ENCODE data around the gene GSDME.

The GSDME gene

DNA sequence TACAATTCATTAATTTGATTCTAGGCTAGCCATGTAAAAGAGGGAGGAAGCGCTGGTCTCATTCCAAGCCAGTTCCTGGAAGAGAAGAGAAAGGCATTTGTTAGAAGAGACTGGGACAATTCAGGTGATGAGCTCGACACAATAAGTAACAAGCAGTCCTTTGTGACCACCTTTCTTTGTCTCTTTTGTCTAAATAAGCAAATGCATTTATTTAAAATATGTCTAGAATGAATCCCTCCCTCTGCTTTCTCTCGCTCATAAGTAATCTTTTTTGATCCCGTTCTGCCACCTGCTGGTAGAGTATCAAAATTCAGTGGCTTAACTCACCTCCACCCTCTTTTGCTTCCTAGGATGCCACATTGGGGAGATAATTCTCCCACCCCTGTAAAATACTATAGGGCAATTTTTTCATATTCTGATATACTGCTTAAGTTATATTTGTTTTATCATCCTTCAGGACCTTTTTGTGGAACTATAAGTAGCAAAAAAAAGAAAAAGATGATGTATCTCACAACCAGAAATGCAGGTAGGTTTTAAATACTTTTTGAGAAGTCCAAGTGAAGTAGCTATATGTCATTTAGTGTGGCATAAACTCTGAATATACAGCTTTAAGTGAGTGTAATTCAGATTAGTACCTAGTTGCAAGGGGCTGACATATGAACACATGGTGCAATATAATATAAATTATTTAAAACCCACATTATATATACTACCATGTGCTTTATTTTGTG, 91.5 kb downstream of the GSDME start:
- Histone ChIP-seq H3K4me2 (ENCODE audit: low read length, poor library complexity, severe bottlenecking) (no peak overlapping the region), H3K9ac (ENCODE audit: low read length) (no peak overlapping the region), H3K4me3 (ENCODE audit: insufficient read depth in 1 of 2, low read depth in 1 of 2, low read length in 2 of 2) (no peak overlapping the region), H3K79me1 (replicated peaks; ENCODE audit: low read length, poor library complexity, severe bottlenecking) (no peaks in the 10 kb centered on the region), H3K4me1 (ENCODE audit: control insufficient read depth, insufficient read depth, low read depth, low read length) (no peaks in the 10 kb centered on the region), H2AK5ac (ENCODE audit: low read length, severe bottlenecking) (no peak overlapping the region), H2BK12ac (ENCODE audit: low read length in 2 of 2) (no peak overlapping the region), H2BK5ac (ENCODE audit: low read depth, low read length, poor library complexity, severe bottlenecking) (no peak overlapping the region), H2AFZ (ENCODE audit: low read depth, low read length) (no peak overlapping the region), H3K27me3 (ENCODE audit: control insufficient read depth in 1 of 2, insufficient read depth in 1 of 2, low read length in 2 of 2) (no peaks in the 10 kb centered on the region), H2BK120ac (ENCODE audit: low read depth, low read length) (no peak overlapping the region), H3K18ac (ENCODE audit: low read depth in 1 of 2, low read length in 2 of 2) (no peak overlapping the region), H4K8ac (ENCODE audit: low read length) (no peak overlapping the region), H3K4ac (ENCODE audit: low read depth in 1 of 2, low read length in 2 of 2) (no peak overlapping the region), H3K9me3 (ENCODE audit: control insufficient read depth, low read length) (no peaks in the 10 kb centered on the region), H2BK15ac (ENCODE audit: low read depth, poor library complexity, severe bottlenecking) (no peak overlapping the region), H3K23ac (ENCODE audit: low read length in 2 of 2) (no peak overlapping the region), H4K91ac (ENCODE audit: low read length) (no peak overlapping the region), H3K36me3 (ENCODE audit: control insufficient read depth in 1 of 2, insufficient read depth in 2 of 2, low read depth in 1 of 2, low read length in 2 of 2) (no peaks in the 10 kb centered on the region), H3K27ac (ENCODE audit: low read length, poor library complexity, severe bottlenecking) (no peak overlapping the region), H3K14ac (ENCODE audit: low read length in 2 of 2) (no peak overlapping the region)
- WGBS: 29% methylated on average over 4 of the region's 4 CpGs
- DNase-seq: peak; percentile 64

DNA sequence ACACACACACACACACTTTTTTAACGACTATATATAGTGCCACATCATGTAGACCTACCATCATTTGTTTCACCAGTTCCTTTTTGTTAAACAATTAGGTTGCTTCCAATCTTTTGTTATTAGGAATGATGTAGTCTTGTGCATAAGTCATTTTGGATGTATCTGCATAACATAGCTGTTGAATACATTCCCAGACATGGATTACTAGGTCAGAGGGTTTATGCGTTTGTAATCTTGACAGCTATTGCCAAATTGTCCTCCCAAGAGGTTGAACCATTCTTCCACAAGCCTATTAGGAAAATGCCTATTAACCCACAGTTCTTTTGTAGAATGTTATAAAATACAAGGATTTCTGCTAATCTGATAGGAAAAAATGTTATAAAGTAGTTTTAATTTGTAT, 96.7 kb downstream of the GSDME start:
- no peaks in the 10 kb centered on the region for H3K36me3 ChIP-seq (ENCODE audit: control insufficient read depth in 1 of 2, insufficient read depth in 2 of 2, low read depth in 1 of 2, low read length in 2 of 2)
- H2BK12ac ChIP-seq (ENCODE audit: low read length in 2 of 2): no peak overlapping the region
- H3K4me2 ChIP-seq (ENCODE audit: low read length, poor library complexity, severe bottlenecking): no peak overlapping the region
- no peaks in the 10 kb centered on the region for H3K27me3 ChIP-seq (ENCODE audit: control insufficient read depth in 1 of 2, insufficient read depth in 1 of 2, low read length in 2 of 2)
- no peak overlapping the region for H3K18ac ChIP-seq (ENCODE audit: low read depth in 1 of 2, low read length in 2 of 2)
- no peak overlapping the region for H2BK120ac ChIP-seq (ENCODE audit: low read depth, low read length)
- H3K9me3 ChIP-seq (ENCODE audit: control insufficient read depth, low read length): no peaks in the 10 kb centered on the region
- DNase-seq: no peak
- no peak overlapping the region for H2BK5ac ChIP-seq (ENCODE audit: low read depth, low read length, poor library complexity, severe bottlenecking)
- H2AFZ ChIP-seq (ENCODE audit: low read depth, low read length): no peak overlapping the region
- no peaks in the 10 kb centered on the region for H3K4me1 ChIP-seq (ENCODE audit: control insufficient read depth, insufficient read depth, low read depth, low read length)
- 100% methylated on average over 1 of the region's 2 CpGs for WGBS
- H2BK15ac ChIP-seq (ENCODE audit: low read depth, poor library complexity, severe bottlenecking): no peak overlapping the region
- no peak overlapping the region for H3K23ac ChIP-seq (ENCODE audit: low read length in 2 of 2)
- H3K4ac ChIP-seq (ENCODE audit: low read depth in 1 of 2, low read length in 2 of 2): no peak overlapping the region
- H3K27ac ChIP-seq (ENCODE audit: low read length, poor library complexity, severe bottlenecking): no peak overlapping the region
- H4K8ac ChIP-seq (ENCODE audit: low read length): no peak overlapping the region
- H4K91ac ChIP-seq (ENCODE audit: low read length): no peak overlapping the region
- H2AK5ac ChIP-seq (ENCODE audit: low read length, severe bottlenecking): no peak overlapping the region
- no peak overlapping the region for H3K14ac ChIP-seq (ENCODE audit: low read length in 2 of 2)
- peaks cover 5% of the 10 kb centered on the region for H3K79me1 ChIP-seq (replicated peaks; ENCODE audit: low read length, poor library complexity, severe bottlenecking)
- H3K9ac ChIP-seq (ENCODE audit: low read length): no peak overlapping the region
- no peak overlapping the region for H3K4me3 ChIP-seq (ENCODE audit: insufficient read depth in 1 of 2, low read depth in 1 of 2, low read length in 2 of 2)

DNA sequence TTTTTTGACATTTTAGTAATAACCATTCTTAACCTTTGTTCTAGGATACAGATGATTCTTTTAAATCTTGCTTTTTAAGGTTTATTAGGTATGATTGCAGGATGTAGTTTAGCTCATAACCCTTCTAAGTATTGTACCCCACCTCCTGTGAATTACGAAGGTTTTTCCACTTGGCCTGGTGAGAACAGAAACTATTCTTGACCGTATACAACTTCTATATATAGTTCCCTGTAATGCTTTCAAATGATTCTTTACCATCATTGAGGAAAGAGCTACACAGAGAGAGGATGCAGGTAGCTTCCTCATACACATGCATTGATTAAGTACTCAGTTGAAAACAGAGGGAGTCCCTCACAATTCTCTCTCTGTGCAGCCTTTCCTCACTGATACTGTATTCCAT, 97.8 kb downstream of the GSDME start:
- Histone ChIP-seq H2BK15ac (ENCODE audit: low read depth, poor library complexity, severe bottlenecking) (no peak overlapping the region), H4K91ac (ENCODE audit: low read length) (no peak overlapping the region)
- 80% methylated on average over 1 of the region's 2 CpGs for WGBS

DNA sequence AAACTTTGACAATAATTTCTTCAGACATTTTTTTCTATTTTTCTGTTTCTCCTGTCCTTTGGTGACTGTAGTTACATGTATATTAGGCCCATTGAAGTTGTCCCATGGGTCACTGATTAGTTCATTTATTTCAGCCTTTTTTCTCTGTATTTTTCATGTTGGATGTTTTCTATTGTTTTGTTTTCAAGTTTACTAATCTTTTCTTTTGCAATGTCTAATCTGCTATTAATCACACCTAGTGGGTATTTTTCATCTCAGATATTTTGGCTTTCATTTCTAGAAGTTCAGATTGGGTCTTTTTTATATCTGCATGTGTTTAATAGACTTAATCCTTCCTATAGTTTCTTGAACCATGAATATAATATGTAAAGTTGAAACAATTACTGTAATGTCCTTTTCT, 99.3 kb downstream of the GSDME start:
- Histone ChIP-seq H3K18ac (ENCODE audit: low read depth in 1 of 2, low read length in 2 of 2) (no peak overlapping the region), H3K79me1 (replicated peaks; ENCODE audit: low read length, poor library complexity, severe bottlenecking) (peaks cover 5% of the 10 kb centered on the region), H2AK5ac (ENCODE audit: low read length, severe bottlenecking) (no peak overlapping the region), H2BK5ac (ENCODE audit: low read depth, low read length, poor library complexity, severe bottlenecking) (no peak overlapping the region), H2BK120ac (ENCODE audit: low read depth, low read length) (no peak overlapping the region), H3K4ac (ENCODE audit: low read depth in 1 of 2, low read length in 2 of 2) (no peak overlapping the region), H2BK12ac (ENCODE audit: low read length in 2 of 2) (no peak overlapping the region), H4K8ac (ENCODE audit: low read length) (no peak overlapping the region), H3K27me3 (ENCODE audit: control insufficient read depth in 1 of 2, insufficient read depth in 1 of 2, low read length in 2 of 2) (no peaks in the 10 kb centered on the region), H3K36me3 (ENCODE audit: control insufficient read depth in 1 of 2, insufficient read depth in 2 of 2, low read depth in 1 of 2, low read length in 2 of 2) (no peaks in the 10 kb centered on the region), H3K4me1 (ENCODE audit: control insufficient read depth, insufficient read depth, low read depth, low read length) (no peaks in the 10 kb centered on the region), H3K23ac (ENCODE audit: low read length in 2 of 2) (no peak overlapping the region), H2BK15ac (ENCODE audit: low read depth, poor library complexity, severe bottlenecking) (no peak overlapping the region), H3K4me3 (ENCODE audit: insufficient read depth in 1 of 2, low read depth in 1 of 2, low read length in 2 of 2) (no peak overlapping the region), H3K9me3 (ENCODE audit: control insufficient read depth, low read length) (no peaks in the 10 kb centered on the region), H3K9ac (ENCODE audit: low read length) (no peak overlapping the region), H3K14ac (ENCODE audit: low read length in 2 of 2) (no peak overlapping the region), H3K27ac (ENCODE audit: low read length, poor library complexity, severe bottlenecking) (no peak overlapping the region), H4K91ac (ENCODE audit: low read length) (no peak overlapping the region), H3K4me2 (ENCODE audit: low read length, poor library complexity, severe bottlenecking) (no peak overlapping the region), H2AFZ (ENCODE audit: low read depth, low read length) (no peak overlapping the region)
- DNase-seq: no peak

More for the DNA sequence above, 97.8 kb downstream of the GSDME start:
- Histone ChIP-seq H2BK5ac (ENCODE audit: low read depth, low read length, poor library complexity, severe bottlenecking) (no peak overlapping the region), H3K4me3 (ENCODE audit: insufficient read depth in 1 of 2, low read depth in 1 of 2, low read length in 2 of 2) (no peak overlapping the region), H2BK120ac (ENCODE audit: low read depth, low read length) (no peak overlapping the region), H3K36me3 (ENCODE audit: control insufficient read depth in 1 of 2, insufficient read depth in 2 of 2, low read depth in 1 of 2, low read length in 2 of 2) (no peaks in the 10 kb centered on the region), H2AFZ (ENCODE audit: low read depth, low read length) (no peak overlapping the region), H3K4me2 (ENCODE audit: low read length, poor library complexity, severe bottlenecking) (no peak overlapping the region), H2AK5ac (ENCODE audit: low read length, severe bottlenecking) (no peak overlapping the region), H3K18ac (ENCODE audit: low read depth in 1 of 2, low read length in 2 of 2) (no peak overlapping the region), H3K27ac (ENCODE audit: low read length, poor library complexity, severe bottlenecking) (no peak overlapping the region), H3K23ac (ENCODE audit: low read length in 2 of 2) (no peak overlapping the region), H3K4me1 (ENCODE audit: control insufficient read depth, insufficient read depth, low read depth, low read length) (no peaks in the 10 kb centered on the region), H3K4ac (ENCODE audit: low read depth in 1 of 2, low read length in 2 of 2) (no peak overlapping the region), H3K9me3 (ENCODE audit: control insufficient read depth, low read length) (no peaks in the 10 kb centered on the region), H3K27me3 (ENCODE audit: control insufficient read depth in 1 of 2, insufficient read depth in 1 of 2, low read length in 2 of 2) (no peaks in the 10 kb centered on the region), H3K79me1 (replicated peaks; ENCODE audit: low read length, poor library complexity, severe bottlenecking) (peaks cover 5% of the 10 kb centered on the region), H3K14ac (ENCODE audit: low read length in 2 of 2) (no peak overlapping the region), H2BK12ac (ENCODE audit: low read length in 2 of 2) (no peak overlapping the region), H4K8ac (ENCODE audit: low read length) (no peak overlapping the region), H3K9ac (ENCODE audit: low read length) (no peak overlapping the region)
- DNase-seq: no peak
